GM19452 (cell line): ENCODE measurements around the gene EFNA5.

ENCODE experiments used
- ATAC-seq: cut with Tn5 transposase; IDR thresholded peaks from one replicate; pipeline ENCODE4 v1.9.1; 2021; ENCODE audit not compliant: unreplicated experiment

Gene EFNA5

GRCh38 chr5:107670932-107671741, at the start of gene EFNA5:
Gene EFNA5 (minus strand): TSS chr5:107670937.
- ATAC-seq, result peak; percentile 29

- ATAC-seq, result no peak
Measured at GRCh38 chr5:107719034-107719606, 48.4 kb upstream of the EFNA5 start.

- ATAC-seq, result no peak
Measured at GRCh38 chr5:107717816-107718215, 47.1 kb upstream of the EFNA5 start.

- no peak for ATAC-seq
Measured at GRCh38 chr5:107713228-107713627, 42.5 kb upstream of the EFNA5 start.

GRCh38 chr5:107712359-107712870, 41.7 kb upstream of the EFNA5 start:
- ATAC-seq, result no peak

GRCh38 chr5:107705402-107706014, 34.8 kb upstream of the EFNA5 start:
- no peak for ATAC-seq

GRCh38 chr5:107704681-107705401, 34.1 kb upstream of the EFNA5 start:
- no peak for ATAC-seq

GRCh38 chr5:107700481-107700880, 29.7 kb upstream of the EFNA5 start:
- ATAC-seq, result no peak

- no peak for ATAC-seq
Measured at GRCh38 chr5:107699425-107699824, 28.7 kb upstream of the EFNA5 start.

- no peak for ATAC-seq
Measured at GRCh38 chr5:107698286-107698685, 27.5 kb upstream of the EFNA5 start.

- ATAC-seq, result no peak
Measured at GRCh38 chr5:107696498-107696897, 25.8 kb upstream of the EFNA5 start.

- no peak for ATAC-seq
Measured at GRCh38 chr5:107696080-107696479, 25.3 kb upstream of the EFNA5 start.

GRCh38 chr5:107687937-107688336, 17.2 kb upstream of the EFNA5 start:
- no peak for ATAC-seq

- ATAC-seq, result no peak
Measured at GRCh38 chr5:107687404-107687803, 16.7 kb upstream of the EFNA5 start.

GRCh38 chr5:107682533-107682932, 11.8 kb upstream of the EFNA5 start:
- no peak for ATAC-seq

GRCh38 chr5:107680799-107681198, 10.1 kb upstream of the EFNA5 start:
- no peak for ATAC-seq

GRCh38 chr5:107680099-107680498, 9.4 kb upstream of the EFNA5 start:
- ATAC-seq, result no peak

GRCh38 chr5:107676702-107677101, 6.0 kb upstream of the EFNA5 start:
- ATAC-seq, result no peak

- ATAC-seq, result no peak
Measured at GRCh38 chr5:107675201-107675600, 4.5 kb upstream of the EFNA5 start.

GRCh38 chr5:107674655-107675054, 3.9 kb upstream of the EFNA5 start:
- ATAC-seq, result no peak

GRCh38 chr5:107673368-107674136, 2.8 kb upstream of the EFNA5 start:
- ATAC-seq, result peak; percentile 78
